HepG2 (cell line): ENCODE measurements around the gene TP73. TPM values are rescaled to one million over a fixed set of nuclear protein-coding genes. Genes with fewer than 3 reads are reported as not detected.

Source experiments
- MXI1 ChIP-seq: IDR thresholded peaks from 3 replicates; pipeline ENCODE4 v1.6.1; 2012; ENCODE audit warnings: low read depth, low read length, inconsistent platforms, borderline replicate concordance
- polyA plus RNA-seq, 8 experiments: library from polyadenylated mRNA; depleted of rRNA in 3 of 8; stranded (reverse) in 7 of 8; unstranded in 1 of 8; fragments of >200 nt; fragmentation: Illumina TruSeq in 4 of 8; extraction: Trizol in 4 of 8; gene quantifications; 2 replicates each; pipeline versions ENCODE4 v1.2.1 to v1.2.3, GENCODE V29; 2011 to 2016; ENCODE audit warnings: low read depth in 4 of 8, missing spikeins in 1 of 8, mixed read lengths in 1 of 8; ENCODE audit not compliant: insufficient read depth in 1 of 8
- total RNA-seq, 5 experiments: library from RNA; depleted of rRNA; stranded (reverse); fragments of >200 nt; fragmentation: Illumina TruSeq; extraction: Trizol; gene quantifications; 2 replicates each; pipeline ENCODE4 v1.2.3, GENCODE V29; 2016; ENCODE audit warnings: low read depth in 1 of 5
- TF ChIP-seq, protein P1 (sequence below): IDR thresholded peaks from 2 replicates; pipeline ENCODE4 v1.6.1; 2016; ENCODE audit warnings: low read depth, missing genetic modification reagents, missing compliant biosample characterization
- TF ChIP-seq, protein P2 (sequence below): sonication (generic); formaldehyde crosslinking; IDR thresholded peaks from 2 replicates; pipeline ENCODE4 v1.4.0; 2020; ENCODE audit warnings: missing genetic modification reagents, borderline replicate concordance
- TF ChIP-seq, protein P3 (sequence below): sonication (generic); formaldehyde crosslinking; IDR thresholded peaks from 2 replicates; pipeline ENCODE4 v1.9.0; 2022; ENCODE audit warnings: missing genetic modification reagents, mild to moderate bottlenecking, borderline replicate concordance

TP73 gene
- total and polyA plus RNA-seq, 2 of the 13 experiments (the other 11 are each of a cell fraction or from before 2014, with no cell fraction given) = 0.49 to 1.1 TPM

DNA sequence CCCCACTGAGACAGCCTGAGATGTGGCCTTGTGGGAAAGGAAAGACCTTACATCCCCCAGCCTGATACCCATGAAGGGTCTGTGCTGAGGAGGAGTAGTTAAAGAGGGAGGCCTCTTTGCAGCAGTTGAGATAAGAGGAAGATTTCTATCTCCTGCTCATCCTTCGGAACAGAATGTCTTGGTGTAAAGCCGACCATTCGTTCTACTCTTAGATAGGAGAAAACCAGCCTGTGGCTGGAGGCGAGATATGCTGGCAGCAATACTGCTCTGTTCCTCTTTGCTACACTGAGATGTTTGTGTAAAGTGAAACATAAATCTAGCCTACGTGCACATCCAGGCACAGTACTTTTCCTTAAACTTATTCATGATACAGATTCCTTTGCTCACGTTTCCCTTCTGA, 98.4 kb downstream of the TP73 start (continued):
- TF ChIP-seq, protein P1, sequence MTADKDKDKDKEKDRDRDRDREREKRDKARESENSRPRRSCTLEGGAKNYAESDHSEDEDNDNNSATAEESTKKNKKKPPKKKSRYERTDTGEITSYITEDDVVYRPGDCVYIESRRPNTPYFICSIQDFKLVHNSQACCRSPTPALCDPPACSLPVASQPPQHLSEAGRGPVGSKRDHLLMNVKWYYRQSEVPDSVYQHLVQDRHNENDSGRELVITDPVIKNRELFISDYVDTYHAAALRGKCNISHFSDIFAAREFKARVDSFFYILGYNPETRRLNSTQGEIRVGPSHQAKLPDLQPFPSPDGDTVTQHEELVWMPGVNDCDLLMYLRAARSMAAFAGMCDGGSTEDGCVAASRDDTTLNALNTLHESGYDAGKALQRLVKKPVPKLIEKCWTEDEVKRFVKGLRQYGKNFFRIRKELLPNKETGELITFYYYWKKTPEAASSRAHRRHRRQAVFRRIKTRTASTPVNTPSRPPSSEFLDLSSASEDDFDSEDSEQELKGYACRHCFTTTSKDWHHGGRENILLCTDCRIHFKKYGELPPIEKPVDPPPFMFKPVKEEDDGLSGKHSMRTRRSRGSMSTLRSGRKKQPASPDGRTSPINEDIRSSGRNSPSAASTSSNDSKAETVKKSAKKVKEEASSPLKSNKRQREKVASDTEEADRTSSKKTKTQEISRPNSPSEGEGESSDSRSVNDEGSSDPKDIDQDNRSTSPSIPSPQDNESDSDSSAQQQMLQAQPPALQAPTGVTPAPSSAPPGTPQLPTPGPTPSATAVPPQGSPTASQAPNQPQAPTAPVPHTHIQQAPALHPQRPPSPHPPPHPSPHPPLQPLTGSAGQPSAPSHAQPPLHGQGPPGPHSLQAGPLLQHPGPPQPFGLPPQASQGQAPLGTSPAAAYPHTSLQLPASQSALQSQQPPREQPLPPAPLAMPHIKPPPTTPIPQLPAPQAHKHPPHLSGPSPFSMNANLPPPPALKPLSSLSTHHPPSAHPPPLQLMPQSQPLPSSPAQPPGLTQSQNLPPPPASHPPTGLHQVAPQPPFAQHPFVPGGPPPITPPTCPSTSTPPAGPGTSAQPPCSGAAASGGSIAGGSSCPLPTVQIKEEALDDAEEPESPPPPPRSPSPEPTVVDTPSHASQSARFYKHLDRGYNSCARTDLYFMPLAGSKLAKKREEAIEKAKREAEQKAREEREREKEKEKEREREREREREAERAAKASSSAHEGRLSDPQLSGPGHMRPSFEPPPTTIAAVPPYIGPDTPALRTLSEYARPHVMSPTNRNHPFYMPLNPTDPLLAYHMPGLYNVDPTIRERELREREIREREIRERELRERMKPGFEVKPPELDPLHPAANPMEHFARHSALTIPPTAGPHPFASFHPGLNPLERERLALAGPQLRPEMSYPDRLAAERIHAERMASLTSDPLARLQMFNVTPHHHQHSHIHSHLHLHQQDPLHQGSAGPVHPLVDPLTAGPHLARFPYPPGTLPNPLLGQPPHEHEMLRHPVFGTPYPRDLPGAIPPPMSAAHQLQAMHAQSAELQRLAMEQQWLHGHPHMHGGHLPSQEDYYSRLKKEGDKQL (CRISPR knock-in tag) = no peak
- TF ChIP-seq, protein P2, sequence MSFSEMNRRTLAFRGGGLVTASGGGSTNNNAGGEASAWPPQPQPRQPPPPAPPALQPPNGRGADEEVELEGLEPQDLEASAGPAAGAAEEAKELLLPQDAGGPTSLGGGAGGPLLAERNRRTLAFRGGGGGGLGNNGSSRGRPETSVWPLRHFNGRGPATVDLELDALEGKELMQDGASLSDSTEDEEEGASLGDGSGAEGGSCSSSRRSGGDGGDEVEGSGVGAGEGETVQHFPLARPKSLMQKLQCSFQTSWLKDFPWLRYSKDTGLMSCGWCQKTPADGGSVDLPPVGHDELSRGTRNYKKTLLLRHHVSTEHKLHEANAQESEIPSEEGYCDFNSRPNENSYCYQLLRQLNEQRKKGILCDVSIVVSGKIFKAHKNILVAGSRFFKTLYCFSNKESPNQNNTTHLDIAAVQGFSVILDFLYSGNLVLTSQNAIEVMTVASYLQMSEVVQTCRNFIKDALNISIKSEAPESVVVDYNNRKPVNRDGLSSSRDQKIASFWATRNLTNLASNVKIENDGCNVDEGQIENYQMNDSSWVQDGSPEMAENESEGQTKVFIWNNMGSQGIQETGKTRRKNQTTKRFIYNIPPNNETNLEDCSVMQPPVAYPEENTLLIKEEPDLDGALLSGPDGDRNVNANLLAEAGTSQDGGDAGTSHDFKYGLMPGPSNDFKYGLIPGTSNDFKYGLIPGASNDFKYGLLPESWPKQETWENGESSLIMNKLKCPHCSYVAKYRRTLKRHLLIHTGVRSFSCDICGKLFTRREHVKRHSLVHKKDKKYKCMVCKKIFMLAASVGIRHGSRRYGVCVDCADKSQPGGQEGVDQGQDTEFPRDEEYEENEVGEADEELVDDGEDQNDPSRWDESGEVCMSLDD = no peak
- TF ChIP-seq, protein P3, sequence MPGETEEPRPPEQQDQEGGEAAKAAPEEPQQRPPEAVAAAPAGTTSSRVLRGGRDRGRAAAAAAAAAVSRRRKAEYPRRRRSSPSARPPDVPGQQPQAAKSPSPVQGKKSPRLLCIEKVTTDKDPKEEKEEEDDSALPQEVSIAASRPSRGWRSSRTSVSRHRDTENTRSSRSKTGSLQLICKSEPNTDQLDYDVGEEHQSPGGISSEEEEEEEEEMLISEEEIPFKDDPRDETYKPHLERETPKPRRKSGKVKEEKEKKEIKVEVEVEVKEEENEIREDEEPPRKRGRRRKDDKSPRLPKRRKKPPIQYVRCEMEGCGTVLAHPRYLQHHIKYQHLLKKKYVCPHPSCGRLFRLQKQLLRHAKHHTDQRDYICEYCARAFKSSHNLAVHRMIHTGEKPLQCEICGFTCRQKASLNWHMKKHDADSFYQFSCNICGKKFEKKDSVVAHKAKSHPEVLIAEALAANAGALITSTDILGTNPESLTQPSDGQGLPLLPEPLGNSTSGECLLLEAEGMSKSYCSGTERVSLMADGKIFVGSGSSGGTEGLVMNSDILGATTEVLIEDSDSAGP = no peak
- no peak for TF ChIP-seq MXI1
